Measurements from ENCODE around the gene SMIM44.

DNA sequence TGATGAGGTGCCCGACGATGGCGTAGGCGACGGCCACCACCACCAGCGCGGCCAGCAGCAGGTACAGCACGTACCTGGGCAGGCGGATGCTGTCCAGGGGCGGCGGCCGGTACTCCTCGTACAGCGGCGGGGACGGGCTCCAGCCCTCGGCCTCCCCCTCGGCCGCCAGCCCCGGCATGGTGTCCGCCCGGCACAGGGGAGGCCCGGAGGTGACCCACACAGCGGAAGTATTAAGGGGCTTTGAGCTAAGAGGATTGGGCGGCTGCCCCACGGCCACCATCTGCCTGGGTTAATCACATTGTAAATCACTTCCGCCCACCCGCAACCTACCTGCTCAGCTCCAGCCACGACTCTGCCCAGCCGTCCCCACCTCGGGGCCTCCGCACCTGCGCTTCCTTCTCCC is at the start of gene SMIM44:
- TF ChIP-seq EZH2 (IDR thresholded peaks at IDR 0.05) (no peak), FOXP2 (optimal IDR thresholded peaks at IDR 0.05; ENCODE audit: control extremely low read depth, extremely low read length, insufficient read depth) (no peak), POLR2AphosphoS5 (IDR thresholded peaks at IDR 0.05; ENCODE audit: borderline replicate concordance, low read depth, low read length) (no peak)
